ENCODE data around the gene SAA2. TPM values are rescaled to one million over a fixed set of nuclear protein-coding genes. Genes with fewer than 3 reads are reported as not detected.
"Not testable (repeated sequence)": the region's sequence is repeated elsewhere in the genome, so short reads cannot be mapped to it uniquely, and the experiment has no call there.

SAA2 gene
- total and polyA plus RNA-seq, 4 donors, result 6.4 to 27,037 (median 20,582) TPM

GRCh38 chr11:18253233-18253632 lies 4.8 kb upstream of the SAA2 start (continued):
- no peak for TF ChIP-seq ATF3 (IDR thresholded peaks at IDR 0.05)

- not testable (repeated sequence) for H3K4me1 ChIP-seq (ENCODE audit: control insufficient read depth in 4 of 4, insufficient read depth in 4 of 4, low read length in 3 of 4); H3K36me3 ChIP-seq (ENCODE audit: control insufficient read depth in 4 of 4, insufficient read depth in 3 of 4, low read depth in 1 of 4, low read length in 3 of 4); H3K9ac ChIP-seq (ENCODE audit: low read depth in 1 of 2, low read length in 2 of 2); DNase-seq (ENCODE audit: low spot score); H3K27ac ChIP-seq (ENCODE audit: low read depth in 1 of 2, low read length in 2 of 2); H3K4me3 ChIP-seq (ENCODE audit: low read depth in 1 of 3, low read length in 3 of 3); H3K9me3 ChIP-seq (ENCODE audit: control insufficient read depth in 4 of 4, low read length in 3 of 4); H3K27me3 ChIP-seq (ENCODE audit: control insufficient read depth in 4 of 4, insufficient read depth in 4 of 4, low read length in 3 of 4)
- WGBS, result 82% methylated on average over 3 of the region's 6 CpGs
Measured at GRCh38 chr11:18247191-18247581, 1.3 kb downstream of the SAA2 start.

- not testable (repeated sequence) for DNase-seq (ENCODE audit: low spot score); H3K4me1 ChIP-seq (ENCODE audit: control insufficient read depth in 4 of 4, insufficient read depth in 4 of 4, low read length in 3 of 4); H3K36me3 ChIP-seq (ENCODE audit: control insufficient read depth in 4 of 4, insufficient read depth in 3 of 4, low read depth in 1 of 4, low read length in 3 of 4); H3K27ac ChIP-seq (ENCODE audit: low read depth in 1 of 2, low read length in 2 of 2); H3K27me3 ChIP-seq (ENCODE audit: control insufficient read depth in 4 of 4, insufficient read depth in 4 of 4, low read length in 3 of 4); H3K9ac ChIP-seq (ENCODE audit: low read depth in 1 of 2, low read length in 2 of 2); H3K9me3 ChIP-seq (ENCODE audit: control insufficient read depth in 4 of 4, low read length in 3 of 4)
- H3K4me3 ChIP-seq (ENCODE audit: low read depth in 1 of 3, low read length in 3 of 3), result peak overlapping the region in 1 of 3 donors; percentile 0
- WGBS, result 57% methylated on average over 11 of the region's 11 CpGs
- TF ChIP-seq RXRA (IDR thresholded peaks at IDR 0.05), result peak; percentile 7 to 23
- peak in 1 of 2 donors; percentile 10 for TF ChIP-seq HNF4A (conservative IDR thresholded peaks at IDR 0.05)
- peak in 1 of 2 donors; percentile 10 for TF ChIP-seq JUND (IDR thresholded peaks at IDR 0.05)
Measured at GRCh38 chr11:18246379-18247190, 1.9 kb downstream of the SAA2 start.

- no peak for DNase-seq (ENCODE audit: low spot score)
- no peaks in the 10 kb centered on the region for H3K36me3 ChIP-seq (ENCODE audit: control insufficient read depth in 4 of 4, insufficient read depth in 3 of 4, low read depth in 1 of 4, low read length in 3 of 4)
Measured at GRCh38 chr11:18245396-18245795, 3.1 kb downstream of the SAA2 start.

More at GRCh38 chr11:18245396-18245795, 3.1 kb downstream of the SAA2 start:
- no peak overlapping the region for H3K4me3 ChIP-seq (ENCODE audit: low read depth in 1 of 3, low read length in 3 of 3)
- WGBS, result 72% methylated on average over 6 of the region's 6 CpGs
- no peaks in the 10 kb centered on the region for H3K27me3 ChIP-seq (ENCODE audit: control insufficient read depth in 4 of 4, insufficient read depth in 4 of 4, low read length in 3 of 4)
- no peak overlapping the region for H3K27ac ChIP-seq (ENCODE audit: low read depth in 1 of 2, low read length in 2 of 2)
- peaks cover 0 to 9% (median 2%) of the 10 kb centered on the region in 4 donors for H3K4me1 ChIP-seq (ENCODE audit: control insufficient read depth in 4 of 4, insufficient read depth in 4 of 4, low read length in 3 of 4)
- H3K9ac ChIP-seq (ENCODE audit: low read depth in 1 of 2, low read length in 2 of 2), result no peak overlapping the region
- TF ChIP-seq JUND (IDR thresholded peaks at IDR 0.05) (no peak), MAX (IDR thresholded peaks at IDR 0.05) (no peak), CTCF (IDR thresholded peaks at IDR 0.05; ENCODE audit: low read depth, low read length, missing input control) (no peak), YY1 (IDR thresholded peaks at IDR 0.05) (no peak)
- no peaks in the 10 kb centered on the region for H3K9me3 ChIP-seq (ENCODE audit: control insufficient read depth in 4 of 4, low read length in 3 of 4)

All from liver (tissue), 9 donors.